ENCODE data around the gene PLCZ1.

PLCZ1 gene

DNA sequence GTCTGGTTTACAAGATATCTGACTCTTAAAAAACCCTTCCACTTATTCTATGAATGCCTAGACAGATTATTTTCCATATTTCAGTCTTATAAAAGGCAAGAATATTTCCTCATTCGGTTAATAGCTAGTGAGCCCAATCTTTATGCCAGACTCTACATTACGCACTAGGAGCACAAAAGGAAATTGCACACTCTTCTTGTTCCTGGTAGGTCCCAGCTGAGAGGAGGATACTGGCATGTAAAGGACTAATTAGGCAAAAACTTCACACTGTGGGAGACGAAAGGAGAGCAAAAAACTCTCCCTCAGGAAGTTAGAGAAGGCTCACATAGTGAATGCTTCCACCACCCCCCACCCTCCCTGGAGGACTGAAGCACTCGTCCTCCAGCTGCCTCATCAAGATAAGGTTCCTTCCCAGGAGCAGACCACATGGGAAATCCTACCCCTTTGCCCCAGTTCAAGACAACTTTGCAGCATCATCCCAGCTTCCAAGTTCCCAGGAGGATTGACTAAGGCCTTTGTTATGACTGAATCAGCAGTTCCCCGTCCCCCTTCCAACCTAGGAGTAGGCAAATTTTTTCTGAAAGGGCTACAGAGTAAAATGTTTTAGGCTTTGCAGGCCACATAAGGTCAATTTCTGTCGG lies 14.6 kb upstream of the PLCZ1 start:
- peak; percentile 98 for DNase-seq (ENCODE audit: low read depth)
- TF ChIP-seq, protein P1, sequence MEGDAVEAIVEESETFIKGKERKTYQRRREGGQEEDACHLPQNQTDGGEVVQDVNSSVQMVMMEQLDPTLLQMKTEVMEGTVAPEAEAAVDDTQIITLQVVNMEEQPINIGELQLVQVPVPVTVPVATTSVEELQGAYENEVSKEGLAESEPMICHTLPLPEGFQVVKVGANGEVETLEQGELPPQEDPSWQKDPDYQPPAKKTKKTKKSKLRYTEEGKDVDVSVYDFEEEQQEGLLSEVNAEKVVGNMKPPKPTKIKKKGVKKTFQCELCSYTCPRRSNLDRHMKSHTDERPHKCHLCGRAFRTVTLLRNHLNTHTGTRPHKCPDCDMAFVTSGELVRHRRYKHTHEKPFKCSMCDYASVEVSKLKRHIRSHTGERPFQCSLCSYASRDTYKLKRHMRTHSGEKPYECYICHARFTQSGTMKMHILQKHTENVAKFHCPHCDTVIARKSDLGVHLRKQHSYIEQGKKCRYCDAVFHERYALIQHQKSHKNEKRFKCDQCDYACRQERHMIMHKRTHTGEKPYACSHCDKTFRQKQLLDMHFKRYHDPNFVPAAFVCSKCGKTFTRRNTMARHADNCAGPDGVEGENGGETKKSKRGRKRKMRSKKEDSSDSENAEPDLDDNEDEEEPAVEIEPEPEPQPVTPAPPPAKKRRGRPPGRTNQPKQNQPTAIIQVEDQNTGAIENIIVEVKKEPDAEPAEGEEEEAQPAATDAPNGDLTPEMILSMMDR (conservative IDR thresholded peaks at IDR 0.05; ENCODE audit: control insufficient read depth, insufficient read depth, low read depth, low read length): no peak
- H3K4me3 ChIP-seq (ENCODE audit: control insufficient read depth, low read depth, low read length): no peak overlapping the region

DNA sequence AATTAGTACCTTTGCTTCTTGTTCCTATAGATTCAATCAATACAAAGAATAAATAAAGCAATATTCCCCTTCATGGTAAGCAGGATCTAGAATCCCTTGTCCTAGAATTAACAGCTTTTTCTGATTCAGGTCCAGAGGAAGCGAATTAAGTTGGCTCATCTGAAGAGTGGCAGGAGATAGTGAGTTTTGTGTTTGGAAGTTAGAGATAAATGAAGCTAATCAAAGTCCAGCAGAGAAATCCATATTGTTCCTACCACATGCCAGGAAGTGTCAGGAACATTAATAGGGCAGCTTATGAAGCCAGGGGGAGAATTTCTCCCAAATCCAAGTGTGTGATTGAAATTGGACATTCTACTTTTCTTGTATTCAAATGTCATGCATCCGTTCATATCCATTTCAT lies 14.1 kb upstream of the PLCZ1 start:
- no peak overlapping the region for H3K4me3 ChIP-seq (ENCODE audit: control insufficient read depth, low read depth, low read length)
- no peak for DNase-seq (ENCODE audit: low read depth)
- TF ChIP-seq, protein P1 (conservative IDR thresholded peaks at IDR 0.05; ENCODE audit: control insufficient read depth, insufficient read depth, low read depth, low read length): no peak

DNA sequence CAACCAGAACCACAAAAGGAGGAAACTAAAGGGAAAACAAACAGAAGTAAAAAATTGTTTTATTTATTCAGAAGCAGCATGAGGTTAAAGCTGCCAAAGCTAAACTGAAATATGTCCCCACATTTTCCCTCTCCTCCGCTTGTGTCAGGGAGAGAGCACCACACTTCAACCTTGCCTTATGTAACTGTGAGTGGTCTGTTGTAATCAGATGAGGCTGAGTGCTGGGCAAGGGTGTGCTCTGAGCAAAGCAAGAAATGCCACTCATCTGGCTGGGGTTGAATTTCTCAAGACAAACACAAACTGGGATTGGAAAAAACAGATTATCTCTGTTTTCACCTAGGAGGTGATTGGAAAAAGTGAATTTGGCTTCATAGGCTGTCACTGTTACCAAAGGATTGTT lies 12.3 kb upstream of the PLCZ1 start:
- peak; percentile 36 for DNase-seq (ENCODE audit: low read depth)
- H3K4me3 ChIP-seq (ENCODE audit: control insufficient read depth, low read depth, low read length): no peak overlapping the region
- TF ChIP-seq, protein P1 (conservative IDR thresholded peaks at IDR 0.05; ENCODE audit: control insufficient read depth, insufficient read depth, low read depth, low read length): no peak

DNA sequence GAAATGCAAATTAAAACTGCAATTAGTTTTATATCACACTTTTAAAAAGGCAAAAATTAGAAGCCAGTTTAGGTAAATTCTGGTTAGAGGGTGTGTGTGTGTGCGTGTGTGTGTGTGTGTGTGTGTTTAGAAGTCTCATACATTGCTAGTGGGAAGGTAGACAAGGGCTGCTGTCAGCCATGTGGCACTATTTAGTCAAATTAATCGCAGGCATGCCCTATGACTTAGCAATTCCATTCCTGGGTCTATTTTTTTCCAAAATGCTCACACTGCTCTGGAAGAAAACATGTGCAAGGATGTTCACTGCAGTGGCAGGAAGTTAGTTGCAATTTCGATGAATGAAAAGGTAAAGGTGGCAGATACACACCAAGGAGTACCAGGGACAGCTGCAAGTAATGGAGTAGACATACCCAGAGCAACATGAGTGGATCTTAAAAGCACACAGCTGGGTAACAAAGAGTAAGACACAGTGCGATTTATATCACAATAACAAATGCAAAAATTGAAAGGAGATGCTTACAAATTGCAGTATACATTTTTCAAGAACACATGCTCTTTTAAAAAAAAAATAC lies 11.7 kb upstream of the PLCZ1 start:
- DNase-seq (ENCODE audit: low read depth): peak; percentile 25
- TF ChIP-seq, protein P1 (conservative IDR thresholded peaks at IDR 0.05; ENCODE audit: control insufficient read depth, insufficient read depth, low read depth, low read length): no peak
- H3K4me3 ChIP-seq (ENCODE audit: control insufficient read depth, low read depth, low read length): no peak overlapping the region

DNA sequence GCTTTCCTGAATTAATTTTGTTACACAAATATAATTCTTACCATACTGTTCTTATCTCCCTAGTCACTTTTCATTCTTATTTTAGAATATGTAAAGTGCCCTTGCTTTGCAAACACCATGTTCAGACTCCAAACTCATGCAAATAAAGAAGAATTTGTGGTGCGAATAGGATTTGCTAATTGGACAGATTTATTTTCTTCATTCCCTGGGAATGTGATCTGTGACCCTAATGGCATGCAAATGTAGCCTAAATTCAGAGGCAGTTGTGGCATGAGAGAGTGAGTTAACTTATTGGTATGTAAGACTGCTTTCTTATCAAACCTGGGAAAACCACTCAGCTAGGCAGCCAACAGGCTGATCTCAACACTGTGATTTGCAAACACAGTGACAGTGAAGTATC lies 10.1 kb upstream of the PLCZ1 start:
- TF ChIP-seq, protein P1 (conservative IDR thresholded peaks at IDR 0.05; ENCODE audit: control insufficient read depth, insufficient read depth, low read depth, low read length): no peak
- H3K4me3 ChIP-seq (ENCODE audit: control insufficient read depth, low read depth, low read length): no peak overlapping the region
- peak; percentile 78 for DNase-seq (ENCODE audit: low read depth)

DNA sequence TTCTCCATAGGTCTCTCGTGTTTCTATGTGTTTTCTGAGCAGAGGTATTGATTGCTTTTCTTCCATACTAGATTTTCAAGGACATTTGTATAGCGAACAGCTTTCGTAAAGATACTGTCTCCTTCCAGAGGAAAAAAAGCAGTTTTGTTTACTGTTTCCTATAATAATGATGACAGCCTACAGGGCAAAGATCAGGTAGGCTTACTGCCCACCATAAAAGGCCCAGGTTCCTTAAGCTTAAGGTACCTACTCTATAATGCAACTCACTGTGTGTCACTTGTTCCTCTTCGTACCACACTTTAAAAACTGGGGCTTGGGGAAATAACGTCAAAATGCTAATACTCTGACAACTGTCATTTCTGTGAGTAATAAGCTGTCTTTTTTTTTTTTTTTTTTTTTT lies 6.7 kb downstream of the PLCZ1 start:
- no peak for DNase-seq (ENCODE audit: low read depth)
- H3K4me3 ChIP-seq (ENCODE audit: control insufficient read depth, low read depth, low read length): no peak overlapping the region
- TF ChIP-seq, protein P1 (conservative IDR thresholded peaks at IDR 0.05; ENCODE audit: control insufficient read depth, insufficient read depth, low read depth, low read length): no peak

Measured in fibroblast of mammary gland (primary cell).